Suppressor macrophage treated with lipopolysaccharide for 1 hour (primary cell): ENCODE results near the gene TRMT11.
"Not testable (repeated sequence)": the region's sequence is repeated elsewhere in the genome, so short reads cannot be mapped to it uniquely, and the experiment has no call there.

Experiments
- DNase-seq, 3 donors: peaks; one replicate each; pipeline ENCODE4 v3.0.0-alpha.2; 2020 to 2022

TRMT11 gene

GRCh38 chr6:125956506-125957390, 29.6 kb upstream of the TRMT11 start, which contains the start of gene HINT3:
Gene HINT3, plus strand, starts transcription at chr6:125956770. Its CDS starts 208 bp downstream, at chr6:125956978.
- DNase-seq = peak; percentile 100

- no peak for DNase-seq
Observed at GRCh38 chr6:125957391-125957693, 29.0 kb upstream of the TRMT11 start.

DNA sequence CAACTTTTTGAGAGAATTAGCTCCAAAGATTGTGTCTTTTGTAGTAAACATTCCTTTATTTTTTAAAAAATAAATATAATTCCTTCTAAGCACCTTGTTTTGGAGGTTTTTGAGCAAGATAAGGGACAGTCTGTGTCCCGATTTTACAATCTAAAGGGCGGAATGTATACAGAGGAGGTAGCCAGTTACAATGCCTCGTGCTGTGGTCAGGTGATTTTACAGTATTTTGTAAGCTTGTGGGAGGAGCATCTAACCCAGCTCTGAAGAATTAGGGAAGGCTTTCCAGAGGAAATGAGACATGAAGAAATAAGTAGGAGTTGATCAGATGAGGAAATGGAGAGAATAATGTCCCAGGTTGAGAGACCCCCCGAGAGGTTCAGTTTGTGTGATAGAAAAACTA, 28.5 kb upstream of the TRMT11 start:
- peak; percentile 82 to 92 (median 88) for DNase-seq

DNA sequence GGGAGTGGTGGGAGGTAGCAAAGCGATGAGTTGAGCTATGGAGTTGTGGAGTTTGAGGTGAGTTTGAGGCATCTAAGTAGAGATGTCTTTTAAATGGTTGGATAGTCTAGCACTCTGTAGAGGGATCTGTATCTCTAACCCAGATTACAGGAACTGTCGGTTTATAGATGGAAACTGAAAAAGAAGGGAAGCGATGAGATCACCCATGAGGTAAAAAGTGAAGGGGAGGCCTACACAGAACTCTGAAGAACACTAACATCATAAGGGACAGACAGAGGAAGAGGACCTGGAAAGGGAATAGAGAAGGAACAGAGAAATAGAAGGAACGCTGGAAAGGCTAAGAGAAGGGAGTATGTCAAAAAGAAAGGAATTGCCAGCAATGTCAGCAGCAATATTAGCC, 27.3 kb upstream of the TRMT11 start:
- DNase-seq = peak; percentile 51 to 82 (median 58)

GRCh38 chr6:125961117-125961516, 25.2 kb upstream of the TRMT11 start:
- no peak for DNase-seq

DNA sequence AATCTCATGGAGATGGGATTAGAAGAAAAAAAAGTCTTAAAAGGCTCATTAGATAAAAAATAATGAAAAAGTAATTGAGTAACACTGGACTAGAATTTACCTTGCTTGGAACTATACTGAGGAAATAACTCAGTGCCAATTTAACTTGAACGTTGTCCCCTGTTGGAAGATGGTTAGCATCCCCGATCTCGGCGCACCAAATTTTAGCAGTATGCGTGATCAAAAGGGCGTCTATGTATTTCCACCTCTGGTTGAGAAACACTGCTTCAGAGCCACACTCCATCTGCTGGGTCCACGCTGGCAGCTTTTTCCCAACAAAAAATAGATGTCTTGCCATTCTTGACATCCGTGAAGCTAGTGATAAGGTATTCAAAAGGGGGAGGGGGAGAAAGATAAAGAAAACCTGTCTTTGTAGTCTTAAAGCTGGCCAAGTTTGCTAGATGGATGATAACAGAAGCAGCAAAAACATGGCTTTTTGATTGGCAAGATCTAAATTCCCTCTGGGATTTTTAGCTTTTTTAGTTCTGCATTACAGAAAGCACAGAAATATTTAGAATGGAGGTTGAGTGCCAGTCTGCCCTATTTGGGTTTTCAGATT, 23.3 kb upstream of the TRMT11 start:
- no peak for DNase-seq

DNA sequence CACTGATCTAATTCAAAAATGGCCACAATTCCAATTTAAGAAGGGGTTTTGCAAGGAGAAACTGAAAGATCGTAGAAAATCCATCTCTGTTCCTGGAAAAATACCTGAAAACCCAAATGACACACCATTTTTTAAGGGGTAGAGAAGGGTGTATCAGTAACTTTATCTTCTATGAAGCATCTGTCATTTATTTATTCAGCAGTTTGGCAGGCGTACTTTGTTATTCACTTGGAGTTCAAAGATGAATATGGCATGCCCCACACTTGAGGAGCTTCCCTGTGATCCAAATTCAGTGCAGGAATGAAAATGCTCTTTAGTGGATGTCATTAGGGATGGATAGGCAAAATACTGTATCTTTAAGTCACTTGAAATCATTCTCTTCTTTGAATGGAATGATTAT, 22.5 kb upstream of the TRMT11 start:
- no peak for DNase-seq

GRCh38 chr6:125966569-125966968, 19.8 kb upstream of the TRMT11 start:
- no peak for DNase-seq

DNA sequence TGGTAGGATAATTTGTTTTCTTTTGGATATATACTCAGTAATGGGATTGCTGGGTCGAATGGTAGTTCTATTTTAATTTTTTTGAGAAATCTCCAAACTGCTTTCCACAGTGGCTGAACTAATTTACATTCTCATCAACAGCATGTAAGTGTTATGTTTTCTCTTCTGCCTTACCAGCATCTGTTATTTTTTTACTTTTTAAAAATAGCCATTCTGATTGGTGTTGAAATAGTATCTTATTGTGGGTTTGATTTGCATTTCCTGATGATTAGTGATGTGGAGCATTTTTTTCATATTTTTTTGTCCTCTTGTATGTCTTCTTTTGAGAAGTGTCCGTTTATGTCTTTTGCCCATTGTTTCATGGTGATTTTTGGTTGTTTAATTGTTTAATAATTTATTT, 17.8 kb upstream of the TRMT11 start:
- no peak for DNase-seq

DNA sequence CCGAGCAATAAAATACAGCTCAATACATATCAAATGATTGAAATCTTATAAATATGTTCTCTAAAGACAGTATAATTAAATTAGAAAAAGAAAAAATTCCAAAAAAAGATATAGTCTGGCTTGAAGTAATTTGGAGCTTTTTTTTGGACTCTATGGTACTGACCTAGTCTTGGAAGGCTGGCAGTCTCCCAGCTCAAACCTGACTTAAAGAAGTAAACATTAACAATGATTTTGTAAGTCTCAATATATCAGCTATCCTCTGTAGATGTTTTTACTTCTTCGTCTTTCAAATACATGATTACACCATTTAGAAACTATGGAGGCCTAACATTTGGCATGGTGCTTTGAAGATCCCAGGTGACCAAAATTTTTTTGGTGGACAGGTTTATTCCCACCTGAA, 15.6 kb upstream of the TRMT11 start:
- DNase-seq = no peak

DNA sequence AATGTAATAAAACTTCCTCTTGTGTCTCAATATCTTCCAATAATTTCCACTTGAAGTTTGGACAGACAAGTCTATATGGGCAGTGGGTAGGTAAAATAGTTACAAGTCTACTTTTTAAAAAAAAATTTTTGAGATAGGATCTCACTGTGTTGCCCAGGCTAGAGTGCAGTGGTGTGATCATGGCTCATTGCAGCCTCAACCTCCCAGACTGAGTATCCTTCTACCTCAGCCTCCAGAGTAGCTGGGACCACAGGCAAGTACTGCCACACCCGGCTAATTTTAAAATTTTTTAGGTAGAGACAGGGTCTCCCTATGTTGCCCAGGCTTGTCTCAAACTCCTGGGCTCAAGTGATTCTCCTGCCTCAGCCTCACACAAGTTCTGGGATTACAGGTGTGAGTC, 13.9 kb upstream of the TRMT11 start:
- not testable (repeated sequence) for DNase-seq

DNA sequence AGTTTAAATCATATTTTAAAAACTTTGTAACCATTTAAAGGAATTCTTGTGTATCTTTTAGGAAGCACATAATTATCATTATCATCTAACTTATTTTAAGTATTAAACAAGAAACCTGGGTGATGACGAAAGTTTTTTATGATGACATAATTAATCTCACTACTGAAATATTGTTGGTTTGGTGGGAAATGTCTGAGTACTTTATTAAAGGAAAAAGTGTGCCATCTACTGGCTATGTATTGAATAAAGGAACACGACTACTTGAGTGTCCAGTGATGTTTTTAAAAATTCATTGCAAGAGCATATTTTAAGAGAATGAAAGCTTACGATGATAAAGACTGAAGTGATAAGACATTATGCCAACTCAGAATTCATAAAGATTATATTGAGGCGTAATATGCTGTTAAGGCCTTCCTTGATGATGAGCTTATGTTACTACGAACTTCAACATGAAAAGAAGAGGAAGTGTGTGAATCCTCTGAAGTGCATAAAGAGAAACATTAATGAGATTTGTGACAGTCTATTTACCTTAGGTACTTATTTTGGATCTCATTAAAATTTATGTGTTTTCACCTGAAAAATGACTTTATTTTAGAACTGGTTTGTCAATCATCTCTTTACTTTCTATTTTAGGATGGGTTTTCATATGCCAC, 12.0 kb upstream of the TRMT11 start:
- DNase-seq = peak; percentile 59 to 89 (median 86)

DNA sequence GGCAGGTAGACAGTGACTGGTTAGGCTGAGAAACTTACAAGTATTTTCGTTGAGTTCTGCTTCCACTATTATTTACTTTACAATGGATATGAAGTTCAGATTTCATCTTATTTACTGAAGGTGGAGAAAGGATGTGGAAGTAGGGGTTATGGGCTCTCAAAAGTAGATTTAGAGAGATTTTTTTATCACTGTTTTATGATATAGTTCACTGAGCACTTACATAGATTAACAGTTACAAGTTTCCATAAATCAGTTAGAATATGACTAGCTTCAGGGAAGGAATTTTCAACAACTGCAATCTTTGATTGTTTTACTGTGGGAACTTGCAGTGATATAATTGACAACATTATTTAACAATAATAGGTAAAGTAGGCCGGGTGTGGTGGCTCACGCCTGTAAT, 7.2 kb upstream of the TRMT11 start:
- DNase-seq = no peak

- no peak for DNase-seq
Observed at GRCh38 chr6:125981571-125982185, 4.7 kb upstream of the TRMT11 start.

GRCh38 chr6:125983246-125983945, 2.9 kb upstream of the TRMT11 start:
- no peak for DNase-seq

DNA sequence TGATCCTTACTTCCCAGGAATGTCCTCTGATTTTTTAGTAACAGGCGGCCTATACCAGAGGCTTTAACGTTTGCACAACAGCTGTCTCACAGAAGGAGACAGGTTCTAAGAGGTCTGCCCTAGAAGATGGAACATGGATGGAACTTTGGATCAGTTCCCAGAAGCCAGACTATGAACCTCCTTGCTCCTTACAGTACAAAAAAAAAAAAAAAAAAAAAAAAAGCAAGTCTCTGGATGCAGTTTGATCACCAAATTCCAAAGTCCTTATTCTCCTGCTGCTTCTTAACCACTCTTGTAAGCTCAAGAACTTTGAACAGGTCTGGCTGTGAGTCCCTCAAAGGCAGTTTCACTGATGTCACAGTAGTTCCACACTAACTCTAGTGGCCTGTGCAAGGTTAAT, 2.0 kb upstream of the TRMT11 start:
- no peak for DNase-seq

- DNase-seq = no peak
Observed at GRCh38 chr6:125985522-125985921, 818 bp upstream of the TRMT11 start.

DNA sequence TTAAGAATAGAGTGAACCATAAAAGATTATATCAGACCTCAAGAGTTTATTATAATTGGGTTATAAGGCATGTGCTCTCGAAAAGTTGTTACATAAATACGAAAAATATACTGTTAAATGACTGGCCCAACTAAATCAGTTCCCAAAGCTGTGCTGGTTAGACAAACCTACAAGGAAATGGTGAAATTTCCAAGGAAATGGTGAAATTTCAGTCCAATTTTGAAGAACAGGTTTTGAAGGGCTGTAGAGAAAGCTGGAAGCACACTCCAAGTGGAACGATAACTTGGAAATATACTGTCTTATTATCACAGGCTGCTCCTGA, 400 bp upstream of the TRMT11 start:
- DNase-seq = peak in 1 of 3 donors; percentile 3

GRCh38 chr6:125987026-125987617, 782 bp downstream of the TRMT11 start:
- peak in 1 of 3 donors; percentile 5 for DNase-seq

GRCh38 chr6:125988280-125988679, 1.9 kb downstream of the TRMT11 start:
- DNase-seq = no peak

DNA sequence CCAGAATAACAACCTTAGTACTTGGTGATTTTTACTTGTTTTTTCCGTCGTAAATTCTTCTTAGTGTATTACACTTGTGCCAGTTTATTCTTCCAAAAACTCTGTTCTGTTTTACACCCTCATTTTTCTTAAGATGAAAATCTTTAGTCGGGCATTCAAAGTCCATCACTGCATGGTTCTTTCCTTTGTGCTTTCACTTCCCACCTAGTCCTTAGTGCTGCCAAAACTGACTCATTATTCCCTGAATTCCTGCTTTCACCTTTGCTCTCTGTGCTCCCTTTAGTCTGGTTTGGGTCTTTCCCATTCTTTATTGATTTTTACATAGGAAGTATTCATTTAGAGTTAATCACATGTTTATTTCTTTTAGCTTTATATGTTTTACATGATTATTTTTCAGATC, 3.3 kb downstream of the TRMT11 start:
- DNase-seq = no peak

DNA sequence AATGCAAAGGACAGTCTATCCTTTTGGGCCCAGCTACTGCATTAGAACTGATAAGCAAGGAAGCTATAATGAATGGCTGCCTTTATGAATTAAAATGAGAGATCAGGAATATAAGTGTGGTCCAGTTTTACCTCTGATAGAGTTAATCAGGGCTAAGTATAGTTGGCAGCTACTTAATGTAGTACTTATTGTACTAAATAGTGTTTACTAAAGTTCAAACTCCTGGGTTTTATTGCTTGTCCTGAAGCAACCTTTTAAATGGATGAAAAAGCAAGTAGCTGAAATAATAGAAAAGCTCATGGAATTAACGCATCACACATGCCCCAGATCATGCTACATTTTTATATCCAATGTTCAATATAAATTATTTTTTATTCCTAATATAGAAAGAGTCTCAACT, 5.3 kb downstream of the TRMT11 start:
- no peak for DNase-seq
